Natural killer cell (primary cell): ENCODE measurements around the gene PTGR1. TPM values are rescaled to one million over a fixed set of nuclear protein-coding genes. Genes with fewer than 3 reads are reported as not detected.

Experiments used
- ATAC-seq, 3 donors: fragments of 150-1000 bp in 2 of 3; fragments of 200-7000 bp in 1 of 3; cut with Tn5 transposase; 1 replicate in 1 of 3; 2 replicates in 2 of 3; pipeline ENCODE4 v1.10.0; 2021; ENCODE audit warnings: mild to moderate bottlenecking in 2 of 3, moderate library complexity in 2 of 3
- DNase-seq, 2 donors: peaks; one replicate each; pipeline versions ENCODE4 v3.0.0 to v3.0.0-alpha.2; 2013 to 2021; ENCODE audit warnings: mixed read lengths in 1 of 2
- H3K27ac ChIP-seq: one replicate; pipeline ENCODE4 v1.5.1; 2013; ENCODE audit warnings: mild to moderate bottlenecking, low read length
- H3K27me3 ChIP-seq: one replicate; pipeline ENCODE4 v1.6.1; 2013; ENCODE audit warnings: low read length; ENCODE audit not compliant: control insufficient read depth, insufficient read depth
- H3K36me3 ChIP-seq: one replicate; pipeline ENCODE4 v1.6.1; 2013; ENCODE audit warnings: low read length; ENCODE audit not compliant: control insufficient read depth, insufficient read depth
- H3K4me1 ChIP-seq: one replicate; pipeline ENCODE4 v1.6.1; 2013; ENCODE audit warnings: low read length; ENCODE audit not compliant: control insufficient read depth, insufficient read depth
- H3K4me3 ChIP-seq: one replicate; pipeline ENCODE4 v1.5.1; 2013; ENCODE audit warnings: low read length
- H3K9me3 ChIP-seq: one replicate; pipeline ENCODE4 v1.6.1; 2013; ENCODE audit warnings: low read length; ENCODE audit not compliant: control insufficient read depth, insufficient read depth
- H3K27ac Mint-ChIP-seq, 2 donors: one replicate each; pipeline ENCODE4 v1.8.0; 2022; ENCODE audit warnings: mild to moderate bottlenecking in 2 of 2, mixed read lengths in 2 of 2, moderate library complexity in 1 of 2
- H3K27me3 Mint-ChIP-seq, 2 donors: one replicate each; pipeline ENCODE4 v1.8.0; 2022; ENCODE audit warnings: low read depth in 2 of 2, mixed read lengths in 2 of 2
- H3K36me3 Mint-ChIP-seq: one replicate; pipeline ENCODE4 v1.8.0; 2022; ENCODE audit warnings: mixed read lengths
- H3K4me1 Mint-ChIP-seq, 2 donors: one replicate each; pipeline ENCODE4 v1.8.0; 2022; ENCODE audit warnings: mixed read lengths in 2 of 2
- H3K4me3 Mint-ChIP-seq: one replicate; pipeline ENCODE4 v1.8.0; 2022; ENCODE audit warnings: mild to moderate bottlenecking, moderate library complexity, mixed read lengths
- H3K9me3 Mint-ChIP-seq, 2 donors: one replicate each; pipeline ENCODE4 v1.8.0; 2022; ENCODE audit warnings: mixed read lengths in 2 of 2
- WGBS: methylation state at CpG from one replicate; pipeline ENCODE4 v1.1.7; 2013; ENCODE audit warnings: missing lambda C conversion rate; ENCODE audit not compliant: insufficient coverage; 5-methylcytosine and 5-hydroxymethylcytosine counted together
- intact Hi-C: fragments of 100-400 bp; cut with micrococcal nuclease; formaldehyde crosslinking; loops from one replicate; pipeline ENCODE4 v1.14.2; 2022
- total RNA-seq, 4 donors: library from RNA; stranded (reverse); fragments of 120-200 nt in 1 of 4; gene quantifications; one replicate each; pipeline versions ENCODE4 v1.2.3 to v1.2.4, GENCODE V29; 2013 to 2022
- TF ChIP-seq, protein P1 (sequence below): fragments of 200-600 bp; IDR thresholded peaks from one replicate; pipeline ENCODE4 v1.8.0; 2022; ENCODE audit warnings: antibody characterized with exemption

The PTGR1 gene
- total RNA-seq, 3 donors from 2014 or later (not counting 1 experiment from before 2014, with no cell fraction given): not detected

GRCh38 chr9:111525056-111525977 is 74.1 kb downstream of the PTGR1 start, which contains the start of gene ZNF483:
Gene ZNF483 (plus strand): TSS chr9:111525179. CDS start chr9:111527396, 2,217 bp downstream.
- DNase-seq (peak; percentile 42 to 85), ATAC-seq (peak; percentile 76 to 84 (median 82))
- WGBS: 2% methylated on average over 66 of the region's 66 CpGs
- Mint-ChIP-seq H3K27ac (peak within 1 kb of the TSS; percentile 81 to 90), H3K9me3 (no peaks in the 10 kb centered on the region), H3K4me3 (peak within 1 kb of the TSS; percentile 90), H3K27me3 (peaks cover 0 to 22% of the 10 kb centered on the region in 2 donors), H3K36me3 (no peaks in the 10 kb centered on the region), H3K4me1 (peaks cover 16 to 20% of the 10 kb centered on the region in 2 donors)
- Histone ChIP-seq H3K27ac (peak within 1 kb of the TSS; percentile 53), H3K4me1 (peaks cover 15% of the 10 kb centered on the region), H3K36me3 (no peaks in the 10 kb centered on the region), H3K27me3 (peaks cover 5% of the 10 kb centered on the region), H3K4me3 (peak within 1 kb of the TSS; percentile 82), H3K9me3 (no peaks in the 10 kb centered on the region)
- TF ChIP-seq, protein P1, sequence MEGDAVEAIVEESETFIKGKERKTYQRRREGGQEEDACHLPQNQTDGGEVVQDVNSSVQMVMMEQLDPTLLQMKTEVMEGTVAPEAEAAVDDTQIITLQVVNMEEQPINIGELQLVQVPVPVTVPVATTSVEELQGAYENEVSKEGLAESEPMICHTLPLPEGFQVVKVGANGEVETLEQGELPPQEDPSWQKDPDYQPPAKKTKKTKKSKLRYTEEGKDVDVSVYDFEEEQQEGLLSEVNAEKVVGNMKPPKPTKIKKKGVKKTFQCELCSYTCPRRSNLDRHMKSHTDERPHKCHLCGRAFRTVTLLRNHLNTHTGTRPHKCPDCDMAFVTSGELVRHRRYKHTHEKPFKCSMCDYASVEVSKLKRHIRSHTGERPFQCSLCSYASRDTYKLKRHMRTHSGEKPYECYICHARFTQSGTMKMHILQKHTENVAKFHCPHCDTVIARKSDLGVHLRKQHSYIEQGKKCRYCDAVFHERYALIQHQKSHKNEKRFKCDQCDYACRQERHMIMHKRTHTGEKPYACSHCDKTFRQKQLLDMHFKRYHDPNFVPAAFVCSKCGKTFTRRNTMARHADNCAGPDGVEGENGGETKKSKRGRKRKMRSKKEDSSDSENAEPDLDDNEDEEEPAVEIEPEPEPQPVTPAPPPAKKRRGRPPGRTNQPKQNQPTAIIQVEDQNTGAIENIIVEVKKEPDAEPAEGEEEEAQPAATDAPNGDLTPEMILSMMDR: no peak
- intact Hi-C loops: no loop called here

GRCh38 chr9:111524731-111525055 is 74.8 kb downstream of the PTGR1 start:
- peaks cover 5% of the 10 kb centered on the region for H3K27me3 ChIP-seq
- peak overlapping the region; percentile 82 for H3K4me3 ChIP-seq
- no peak for ATAC-seq
- peak overlapping the region; percentile 27 to 81 for H3K27ac Mint-ChIP-seq
- no peaks in the 10 kb centered on the region for H3K9me3 Mint-ChIP-seq
- no peaks in the 10 kb centered on the region for H3K36me3 ChIP-seq
- 40% methylated on average over 7 of the region's 7 CpGs for WGBS
- peaks cover 15% of the 10 kb centered on the region for H3K4me1 ChIP-seq
- no peaks in the 10 kb centered on the region for H3K36me3 Mint-ChIP-seq
- peak overlapping the region; percentile 90 for H3K4me3 Mint-ChIP-seq
- intact Hi-C loops: no loop called here
- no peak for DNase-seq
- H3K9me3 ChIP-seq: no peaks in the 10 kb centered on the region
- H3K27ac ChIP-seq: no peak overlapping the region
- peaks cover 16 to 20% of the 10 kb centered on the region in 2 donors for H3K4me1 Mint-ChIP-seq
- TF ChIP-seq, protein P1: no peak
- peaks cover 0 to 26% of the 10 kb centered on the region in 2 donors for H3K27me3 Mint-ChIP-seq

- Mint-ChIP-seq H3K27ac (no peak overlapping the region), H3K4me3 (no peak overlapping the region), H3K4me1 (no peaks in the 10 kb centered on the region), H3K27me3 (peaks cover 15 to 19% of the 10 kb centered on the region in 2 donors), H3K36me3 (no peaks in the 10 kb centered on the region), H3K9me3 (no peaks in the 10 kb centered on the region)
- intact Hi-C loops: no loop called here
- ATAC-seq: no peak
- no peak for DNase-seq
- no peak overlapping the region for H3K27ac ChIP-seq
- no peaks in the 10 kb centered on the region for H3K27me3 ChIP-seq
- H3K4me1 ChIP-seq: no peaks in the 10 kb centered on the region
- no peak overlapping the region for H3K4me3 ChIP-seq
- 86% methylated on average over 2 of the region's 2 CpGs for WGBS
- no peaks in the 10 kb centered on the region for H3K36me3 ChIP-seq
- TF ChIP-seq, protein P1: no peak
- H3K9me3 ChIP-seq: no peaks in the 10 kb centered on the region
Observed at GRCh38 chr9:111516061-111516465, 83.4 kb downstream of the PTGR1 start.
